Inflammatory macrophage treated with lipopolysaccharide for 1 hour (primary cell): ENCODE results near the gene ALOXE3.
A peak's percentile ranks its signal among the peaks of the same experiment; 100 is the strongest.
"Not testable (repeated sequence)": the region's sequence is repeated elsewhere in the genome, so short reads cannot be mapped to it uniquely, and the experiment has no call there.

Experiments
- DNase-seq, 2 donors: peaks; one replicate each; pipeline ENCODE4 v3.0.0-alpha.2; 2020 to 2022

ALOXE3 gene

DNA sequence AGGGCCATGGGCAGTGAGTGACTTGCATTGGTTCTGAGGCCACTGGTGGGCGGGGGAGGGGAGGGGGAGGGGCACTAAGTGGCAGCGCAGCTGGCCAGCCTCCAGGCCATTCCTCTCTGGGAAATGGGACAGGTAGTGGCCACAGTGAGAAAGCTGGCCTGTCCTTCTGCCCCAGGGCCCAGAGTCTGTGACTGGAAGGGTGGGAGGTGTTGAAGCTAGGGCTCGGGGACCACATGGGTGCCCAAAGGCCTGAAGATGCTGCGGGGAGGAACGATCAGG, 30.4 kb downstream of the ALOXE3 start:
- no peak for DNase-seq

- no peak for DNase-seq
Measured at GRCh38 chr17:8087075-8087951, 31.0 kb downstream of the ALOXE3 start, which contains the start of gene ALOX12B. ALOX12B (minus strand) TSS chr17:8087716; CDS start chr17:8087442, 274 bp downstream.

DNA sequence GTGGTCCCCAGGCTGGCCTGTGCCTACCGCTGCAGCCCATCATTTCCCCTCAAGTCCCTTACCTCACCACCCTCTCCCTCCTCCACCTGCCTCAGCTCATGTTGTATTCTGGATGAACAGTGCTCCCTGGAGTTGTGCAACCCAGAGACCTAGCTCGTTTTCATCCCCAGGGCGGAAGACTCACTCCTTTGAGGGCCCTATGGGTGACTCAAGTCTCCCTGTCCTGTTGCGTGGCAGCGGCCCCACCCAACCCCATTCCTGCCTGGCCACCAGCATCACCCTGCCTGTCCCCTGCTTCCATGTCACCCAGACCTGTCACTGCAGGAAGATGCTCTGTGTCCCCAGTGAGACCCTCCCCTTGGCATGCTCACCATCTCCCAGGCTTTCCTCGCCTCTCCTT, 34.1 kb downstream of the ALOXE3 start:
- no peak for DNase-seq

DNA sequence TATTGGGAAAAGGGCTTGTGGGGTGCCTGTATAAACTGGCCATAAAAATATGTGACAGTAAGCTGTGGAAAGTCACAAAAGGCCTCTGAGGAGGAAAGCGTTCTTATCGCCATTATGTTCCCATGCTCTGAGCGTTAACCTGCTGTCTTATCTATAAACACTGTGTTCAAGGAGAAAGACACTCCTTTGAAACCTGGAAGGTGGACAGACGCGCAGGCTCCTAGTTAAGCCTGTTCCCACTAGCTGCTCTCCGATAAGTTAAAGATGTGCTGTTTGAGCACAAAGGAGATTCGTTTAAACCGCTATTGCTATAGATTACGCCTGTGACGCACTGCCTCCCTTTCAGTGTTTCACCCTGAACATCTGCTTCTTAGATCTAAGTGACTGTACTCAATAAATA, 36.0 kb downstream of the ALOXE3 start:
- DNase-seq = no peak

DNA sequence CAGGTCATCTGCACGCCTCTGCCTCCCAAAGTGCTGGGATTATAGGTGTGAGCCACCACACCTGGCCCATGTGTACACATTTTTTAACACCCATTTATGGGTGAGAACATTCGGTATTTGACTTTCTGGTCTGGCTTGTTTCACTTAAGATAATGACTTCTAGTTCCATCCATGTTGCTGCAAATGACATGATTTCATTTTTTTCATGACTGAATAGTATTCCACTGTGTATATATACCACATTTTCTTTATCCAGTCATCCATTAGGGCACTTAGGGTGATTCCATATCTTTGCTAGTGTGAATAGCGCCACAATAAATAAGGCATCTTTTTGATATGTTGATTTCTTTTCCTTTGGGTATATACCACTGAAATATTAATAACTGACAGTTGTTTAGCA, 36.4 kb downstream of the ALOXE3 start:
- DNase-seq = no peak

DNA sequence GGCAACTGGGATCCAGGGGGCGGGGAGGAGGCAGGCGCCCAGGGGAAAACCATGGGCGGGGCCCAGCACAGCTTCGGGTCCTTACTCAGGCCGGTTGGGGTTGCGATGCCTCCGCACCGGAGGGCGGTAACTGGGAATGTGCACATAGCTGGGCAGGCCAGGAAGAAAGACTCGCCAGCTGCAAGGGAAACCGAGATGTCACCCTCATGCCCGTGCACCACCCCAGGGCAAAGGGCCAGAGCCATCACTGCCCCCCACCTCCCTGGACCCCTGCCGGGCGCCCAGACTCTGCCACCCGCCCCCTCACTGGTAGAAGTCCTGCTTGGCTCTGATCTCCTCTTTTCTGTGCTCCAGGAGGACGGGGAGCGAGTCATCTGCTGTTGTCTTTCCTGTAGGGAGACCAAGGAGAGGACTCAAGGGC, 37.5 kb downstream of the ALOXE3 start:
- DNase-seq = no peak

DNA sequence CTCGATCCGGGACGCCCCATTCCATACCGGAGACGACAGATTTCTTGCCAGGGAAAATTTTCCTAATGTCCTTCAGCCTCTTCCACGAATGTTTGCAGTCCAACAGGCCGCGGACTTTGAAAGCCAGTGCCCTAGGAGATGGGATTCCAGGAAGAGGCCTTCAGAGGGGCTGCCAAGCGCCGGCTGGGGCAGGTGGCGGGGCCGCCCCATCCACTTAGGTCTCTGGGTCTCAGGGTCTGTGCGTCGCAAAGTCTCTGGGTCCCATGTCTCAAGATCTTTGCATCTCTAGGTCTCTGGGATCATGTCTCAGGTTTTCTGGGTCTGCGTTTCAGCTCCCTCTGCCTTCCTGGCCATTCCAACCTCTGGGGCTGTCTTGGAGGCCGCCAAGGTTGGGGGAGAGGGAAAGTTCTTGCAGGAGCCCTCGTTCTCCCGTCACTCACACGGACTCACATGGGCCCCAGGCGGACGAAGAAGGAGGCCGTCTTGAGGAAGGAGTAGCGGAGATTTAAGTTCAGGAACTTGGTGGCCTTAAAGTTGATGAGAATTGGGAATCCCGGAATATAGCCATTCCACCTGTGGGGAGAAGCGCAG, 38.0 kb downstream of the ALOXE3 start:
- no peak for DNase-seq

- peak in 1 of 2 donors; percentile 71 for DNase-seq
Measured at GRCh38 chr17:8079291-8080207, 38.8 kb downstream of the ALOXE3 start.

- DNase-seq = not testable (repeated sequence)
Measured at GRCh38 chr17:8077939-8078338, 40.4 kb downstream of the ALOXE3 start.

DNA sequence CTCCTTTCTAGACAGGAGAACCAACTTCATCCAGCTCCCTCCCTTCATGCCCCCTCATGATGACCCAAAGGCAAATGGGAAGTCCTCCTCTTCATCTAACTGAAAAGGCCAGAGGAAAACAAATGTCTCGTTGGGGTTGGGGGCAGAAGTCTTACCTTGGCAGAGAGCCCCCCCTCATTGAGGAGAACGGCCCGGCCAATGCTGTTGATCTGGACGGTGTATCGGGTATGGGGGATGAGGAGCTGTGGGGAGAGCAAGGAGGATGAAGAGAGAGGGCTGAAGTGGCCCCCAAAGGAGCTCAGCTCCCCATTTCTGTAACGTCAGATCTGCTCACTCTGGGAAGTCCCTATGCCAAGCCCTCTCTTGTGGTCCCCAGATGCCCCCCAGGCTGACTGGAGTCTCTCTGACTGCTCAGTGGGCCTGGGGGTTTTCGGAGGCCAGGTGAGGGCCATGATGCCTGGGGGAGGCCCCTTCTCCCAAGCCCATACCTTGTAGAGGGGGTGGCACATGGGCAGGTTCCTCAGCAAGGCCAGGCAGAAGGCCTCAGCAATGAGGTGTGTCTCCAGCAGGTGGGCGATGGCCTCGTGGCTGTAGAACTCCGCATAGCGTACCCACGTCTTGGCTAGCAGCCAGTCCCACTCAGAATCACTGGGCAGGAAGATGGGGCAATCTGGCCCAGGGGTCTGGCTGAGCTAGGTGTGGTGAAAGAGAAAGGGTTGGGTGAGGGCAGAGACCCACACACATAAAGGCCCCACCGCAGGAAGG, 41.6 kb downstream of the ALOXE3 start:
- DNase-seq = no peak

DNA sequence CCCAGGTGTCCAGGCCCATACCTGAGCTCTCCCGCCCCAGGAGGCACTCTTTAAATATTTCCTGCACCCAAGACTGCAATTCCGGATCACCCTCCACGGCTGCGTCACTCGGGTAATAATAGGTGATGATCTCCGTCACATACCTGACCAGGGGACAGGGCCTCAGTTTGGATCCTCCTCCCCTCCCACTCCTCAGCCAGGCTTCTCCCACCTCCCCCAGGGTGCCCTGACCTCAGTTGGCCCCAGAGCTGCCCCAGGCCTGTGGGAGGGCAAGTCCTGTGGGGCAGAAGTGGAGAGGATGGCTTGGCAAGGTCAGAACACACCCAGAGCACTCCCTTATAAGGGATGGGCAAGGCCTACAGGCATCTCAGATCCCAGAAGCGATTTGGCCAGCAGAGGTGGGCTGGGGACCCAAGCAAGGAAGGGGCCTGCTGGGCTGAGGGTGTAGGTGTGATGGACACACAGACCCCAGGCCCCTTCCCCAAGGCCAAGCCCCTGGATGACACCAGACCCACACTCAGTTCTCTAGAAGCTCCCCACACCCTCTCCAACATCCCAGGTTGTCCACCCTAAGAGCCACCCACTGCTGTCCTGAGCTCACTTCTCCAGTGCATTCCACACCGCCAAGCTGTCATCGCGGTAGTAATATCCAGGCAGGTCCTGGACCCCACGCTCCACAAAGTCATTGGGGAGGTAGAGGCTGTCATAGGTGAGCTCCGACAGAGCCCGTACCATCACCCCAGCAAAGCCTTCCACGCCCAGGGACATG, 42.6 kb downstream of the ALOXE3 start:
- DNase-seq = no peak

GRCh38 chr17:8075081-8075480, 43.2 kb downstream of the ALOXE3 start:
- no peak for DNase-seq

DNA sequence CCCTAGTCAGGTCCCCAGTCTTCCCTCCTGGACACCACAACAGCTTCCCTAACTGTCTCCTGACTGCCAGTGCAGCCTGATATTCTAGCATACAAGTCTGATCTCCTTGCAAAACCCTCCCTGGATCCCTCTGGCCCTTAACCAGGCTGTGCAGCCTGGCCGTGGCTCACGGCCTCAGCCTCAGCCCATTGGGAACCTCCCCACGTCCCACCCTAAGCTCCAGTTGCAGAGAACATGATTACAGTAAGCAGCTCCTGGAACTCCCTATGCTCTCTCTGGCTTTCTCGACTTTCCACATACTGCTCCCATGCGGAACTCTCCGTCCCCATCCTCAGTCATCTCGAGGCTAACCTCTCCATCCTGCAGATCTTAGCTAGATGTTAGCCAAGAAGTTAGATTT, 43.8 kb downstream of the ALOXE3 start:
- no peak for DNase-seq

- peak; percentile 56 to 81 for DNase-seq
Measured at GRCh38 chr17:8073627-8074484, 44.5 kb downstream of the ALOXE3 start.

GRCh38 chr17:8072729-8073461, 45.4 kb downstream of the ALOXE3 start:
- DNase-seq = no peak

DNA sequence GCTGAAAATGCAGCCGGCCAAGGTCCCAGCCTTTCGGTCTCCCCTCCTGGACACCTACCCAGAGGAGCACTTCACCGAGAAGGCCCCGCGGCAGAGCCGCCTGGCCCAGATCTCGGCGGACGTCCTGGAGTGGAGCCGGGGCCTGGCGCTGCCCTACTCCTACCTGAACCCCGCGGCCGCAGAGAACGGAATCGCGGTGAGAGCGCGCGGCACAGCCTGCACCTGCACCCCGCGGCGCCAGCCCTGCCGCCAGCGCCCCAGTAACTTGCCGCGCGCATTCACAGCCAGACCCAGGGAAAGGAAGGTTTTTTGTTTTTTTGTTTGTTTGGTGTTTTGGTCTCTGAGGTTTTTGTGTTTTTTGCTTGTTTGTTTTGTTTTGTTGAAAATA, 46.0 kb downstream of the ALOXE3 start:
- DNase-seq = no peak

DNA sequence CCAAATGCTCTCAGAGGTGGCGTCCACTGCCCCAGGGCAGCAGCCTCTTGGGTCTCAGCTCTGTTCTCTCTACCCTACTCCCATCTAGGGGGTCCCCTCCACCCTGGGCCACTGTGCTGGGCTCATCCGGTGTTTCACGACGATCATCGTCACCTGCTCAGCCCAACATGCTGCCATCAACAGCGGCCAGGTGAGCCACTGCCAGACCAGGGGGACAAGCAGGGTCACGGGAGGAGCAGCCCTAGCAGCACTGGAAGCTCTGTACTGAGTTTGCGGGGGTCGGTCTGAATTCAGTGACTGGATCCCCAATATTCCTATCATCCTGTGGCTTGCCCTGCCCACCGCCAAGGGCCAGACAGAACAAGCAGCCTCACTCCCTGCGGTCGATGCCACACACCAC, 46.8 kb downstream of the ALOXE3 start:
- no peak for DNase-seq

GRCh38 chr17:8069587-8069860, 48.8 kb downstream of the ALOXE3 start:
- DNase-seq = no peak

- peak; percentile 58 to 60 for DNase-seq
Measured at GRCh38 chr17:8068736-8069586, 49.4 kb downstream of the ALOXE3 start.

- no peak for DNase-seq
Measured at GRCh38 chr17:8067806-8068205, 50.5 kb downstream of the ALOXE3 start.
